Activated CD4-positive, alpha-beta T cell treated with anti-CD3 and anti-CD28 coated beads, Interleukin-2, amount 50 U/mL, for 24 hours (primary cell): ENCODE results near the gene SNCA.

Source experiments
- DNase-seq, 2 donors: peaks; one replicate each; pipeline ENCODE4 v3.0.0-alpha.2; 2020; ENCODE audit warnings: low read depth in 1 of 2, low spot score in 1 of 2

SNCA gene

GRCh38 chr4:89836897-89837384 is at the start of gene SNCA:
TSS of gene SNCA (minus strand) at chr4:89837161. CDS start at chr4:89835667, 1,494 bp downstream.
- DNase-seq = no peak

DNA sequence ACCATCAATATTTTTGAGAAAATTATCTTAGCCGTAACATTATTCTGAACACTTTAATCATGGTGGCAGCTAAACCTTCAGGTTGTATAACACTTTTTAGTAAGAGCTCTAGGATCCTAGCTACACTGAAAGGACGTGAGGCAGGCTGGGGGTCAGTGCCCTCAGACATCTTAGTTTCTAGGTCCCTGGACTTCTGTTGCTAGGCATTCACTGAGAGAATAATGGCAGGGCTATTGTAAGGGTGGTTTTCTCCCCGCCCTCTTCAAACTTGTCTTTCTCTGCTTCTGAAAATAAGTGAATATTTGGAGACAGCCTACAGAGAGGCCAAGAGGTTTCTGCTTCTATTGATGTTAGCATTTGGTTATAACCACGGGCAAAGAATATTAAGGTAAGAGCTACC is 42.3 kb upstream of the SNCA start:
- no peak for DNase-seq

- DNase-seq = no peak
Measured at GRCh38 chr4:89878611-89879010, 41.6 kb upstream of the SNCA start.

DNA sequence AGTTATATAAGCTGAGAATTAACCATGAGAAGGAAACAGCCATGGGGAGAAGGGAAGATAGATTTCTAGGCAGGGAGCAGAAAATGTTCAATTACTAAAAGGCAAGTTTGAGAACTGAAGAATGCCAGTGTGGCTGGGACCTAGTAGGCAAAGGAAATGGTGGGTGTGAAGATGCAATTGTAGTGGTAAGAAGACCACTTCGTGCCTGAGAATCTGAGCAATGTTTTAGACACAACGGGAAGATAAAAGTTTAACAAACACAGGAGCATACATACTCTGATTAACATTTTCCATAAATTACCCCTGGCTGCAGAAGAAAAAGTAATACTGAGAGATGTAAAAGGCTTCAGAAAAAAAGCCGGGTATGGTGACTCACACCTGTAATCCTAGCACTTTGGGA is 39.6 kb upstream of the SNCA start:
- no peak for DNase-seq

DNA sequence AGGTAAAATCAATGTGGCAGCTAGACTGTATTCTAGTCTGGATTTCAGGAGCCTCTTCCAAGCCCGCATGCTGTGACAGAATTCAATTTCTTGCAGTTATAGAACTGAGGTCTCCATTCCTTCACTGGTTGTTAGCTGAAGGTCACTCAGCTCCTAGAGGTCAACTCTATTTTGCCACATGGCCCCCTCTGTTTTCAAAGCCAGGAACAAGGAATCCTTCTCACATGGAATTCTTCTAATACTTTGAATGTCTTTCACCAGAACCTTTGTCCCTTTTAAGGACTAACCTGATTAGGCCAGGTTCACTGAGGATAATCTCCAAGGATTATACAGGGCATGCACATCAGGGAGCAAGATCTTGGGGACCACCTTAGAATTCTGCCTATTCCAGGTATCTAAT is 34.2 kb upstream of the SNCA start:
- no peak for DNase-seq

DNA sequence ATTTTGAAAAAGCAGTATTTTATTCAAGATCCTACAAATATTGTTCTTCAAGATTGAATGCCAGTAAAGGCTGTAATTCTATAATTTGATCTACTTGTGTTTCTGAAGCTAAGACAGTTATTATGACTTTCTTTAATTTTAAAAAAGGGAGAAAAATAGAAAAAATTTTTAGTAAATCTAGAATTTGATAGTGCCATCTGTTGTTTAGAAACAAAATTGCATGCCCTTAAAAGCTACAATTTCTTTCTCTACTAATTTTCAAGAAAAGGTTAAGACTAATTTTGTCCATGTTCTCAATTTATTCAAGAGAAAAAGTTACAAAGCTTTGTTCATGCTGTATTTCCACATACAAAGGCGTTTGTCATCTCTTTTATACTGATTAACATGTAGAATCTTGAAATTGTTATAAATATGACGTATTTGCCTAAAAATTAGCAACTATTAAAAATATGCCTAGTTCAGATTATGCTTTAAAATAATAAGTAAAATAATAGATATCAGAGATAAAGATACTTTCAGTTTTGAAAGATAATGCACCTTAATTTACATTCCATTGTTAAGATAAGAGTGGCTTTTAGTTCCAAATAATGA is 32.1 kb upstream of the SNCA start:
- DNase-seq = no peak

GRCh38 chr4:89868276-89868675 is 31.3 kb upstream of the SNCA start:
- DNase-seq = no peak

DNA sequence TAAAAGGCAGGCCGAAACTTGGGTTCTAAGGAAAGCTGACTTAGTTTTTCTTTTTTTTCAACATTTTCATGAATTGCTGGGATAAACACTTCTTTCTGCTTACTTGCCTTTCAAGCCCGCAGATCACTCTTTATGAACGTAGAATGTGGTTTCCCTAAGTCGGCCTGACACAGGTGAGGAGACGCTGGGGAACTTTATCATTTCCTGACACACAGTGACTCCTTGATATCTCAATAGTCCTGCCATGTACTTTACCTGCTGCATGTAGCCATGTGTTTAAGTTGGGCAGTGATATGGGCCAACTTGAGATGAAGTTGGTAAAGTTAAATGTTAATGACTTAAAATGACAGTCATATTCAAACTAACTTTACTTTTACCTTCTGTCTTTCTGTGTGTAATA is 26.6 kb upstream of the SNCA start:
- no peak for DNase-seq

DNA sequence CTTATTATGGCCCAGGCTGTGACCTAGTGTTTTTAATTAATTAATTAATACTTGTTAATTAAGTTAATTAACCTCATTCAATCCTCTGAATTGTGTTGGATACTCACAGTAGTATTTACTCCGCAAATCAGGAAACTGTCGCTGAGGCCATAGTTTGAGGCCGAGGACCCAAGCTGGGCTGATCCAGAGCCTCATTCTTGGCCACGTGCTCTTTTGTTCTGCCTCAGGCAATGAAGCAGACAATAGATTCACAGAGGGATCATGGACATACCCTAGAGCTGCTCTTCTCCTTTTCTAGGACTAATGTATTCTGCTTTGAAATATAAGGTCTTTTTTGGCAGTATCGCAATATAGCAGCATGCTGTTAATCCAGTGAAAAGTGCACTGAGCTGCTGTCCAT is 24.0 kb upstream of the SNCA start:
- no peak for DNase-seq

DNA sequence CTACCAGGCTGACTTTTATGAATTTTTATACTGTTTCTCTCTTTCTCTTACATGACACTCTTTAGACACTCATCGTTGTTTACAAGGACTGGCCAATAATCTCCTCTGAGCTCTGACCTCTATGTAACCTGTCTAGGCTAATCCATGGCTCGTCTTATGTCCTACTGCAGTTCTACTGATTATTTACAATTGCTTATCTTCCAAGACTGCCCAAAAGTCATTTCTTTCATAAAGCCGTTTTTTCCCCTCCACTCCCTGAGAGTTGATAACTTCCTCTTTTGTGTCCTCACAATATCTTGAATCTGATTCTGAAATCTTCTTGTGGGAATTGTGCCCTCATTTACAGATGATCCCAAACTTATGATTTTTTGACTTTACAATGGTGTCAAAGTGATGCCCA is 18.3 kb upstream of the SNCA start:
- no peak for DNase-seq

DNA sequence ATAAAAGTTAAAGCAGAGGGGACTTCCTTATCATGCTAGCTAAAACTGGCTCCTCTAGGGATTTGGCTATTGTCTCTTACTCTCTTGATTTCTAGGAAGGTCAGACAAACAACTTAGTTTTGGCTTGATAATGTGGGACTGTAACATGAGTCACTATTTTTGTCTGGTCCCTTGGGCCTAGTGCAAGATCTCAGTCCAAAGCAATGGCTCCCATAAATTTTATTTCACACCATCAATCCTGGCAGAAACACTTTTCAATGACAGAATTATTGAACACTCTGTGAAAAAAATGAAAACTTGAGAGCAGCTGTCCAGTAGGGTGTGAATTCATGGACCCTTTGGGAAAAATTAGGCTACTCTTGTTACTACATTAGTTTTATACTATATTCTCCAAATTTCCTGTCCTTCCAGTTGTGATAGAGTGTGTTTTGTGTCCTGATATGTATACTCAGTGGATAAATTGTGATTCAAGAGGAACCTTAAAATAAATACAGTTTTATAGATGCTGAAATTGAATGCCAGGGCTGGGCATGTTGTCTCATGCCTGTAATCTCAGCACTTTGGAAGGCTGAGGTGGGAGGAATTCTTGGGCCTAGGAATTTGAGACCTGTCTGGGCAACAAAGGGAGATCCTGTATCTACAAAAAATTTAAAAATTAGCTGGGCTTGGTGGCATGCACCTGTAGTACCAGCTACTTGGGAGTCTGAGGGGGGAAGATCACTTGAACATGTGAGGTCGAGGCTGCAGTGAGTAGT is 10.8 kb upstream of the SNCA start:
- no peak for DNase-seq

- no peak for DNase-seq
Measured at GRCh38 chr4:89839558-89839957, 2.6 kb upstream of the SNCA start.

GRCh38 chr4:89837993-89838390 is 1.0 kb upstream of the SNCA start:
- no peak for DNase-seq

GRCh38 chr4:89837385-89837992 is 528 bp upstream of the SNCA start:
- DNase-seq = no peak

DNA sequence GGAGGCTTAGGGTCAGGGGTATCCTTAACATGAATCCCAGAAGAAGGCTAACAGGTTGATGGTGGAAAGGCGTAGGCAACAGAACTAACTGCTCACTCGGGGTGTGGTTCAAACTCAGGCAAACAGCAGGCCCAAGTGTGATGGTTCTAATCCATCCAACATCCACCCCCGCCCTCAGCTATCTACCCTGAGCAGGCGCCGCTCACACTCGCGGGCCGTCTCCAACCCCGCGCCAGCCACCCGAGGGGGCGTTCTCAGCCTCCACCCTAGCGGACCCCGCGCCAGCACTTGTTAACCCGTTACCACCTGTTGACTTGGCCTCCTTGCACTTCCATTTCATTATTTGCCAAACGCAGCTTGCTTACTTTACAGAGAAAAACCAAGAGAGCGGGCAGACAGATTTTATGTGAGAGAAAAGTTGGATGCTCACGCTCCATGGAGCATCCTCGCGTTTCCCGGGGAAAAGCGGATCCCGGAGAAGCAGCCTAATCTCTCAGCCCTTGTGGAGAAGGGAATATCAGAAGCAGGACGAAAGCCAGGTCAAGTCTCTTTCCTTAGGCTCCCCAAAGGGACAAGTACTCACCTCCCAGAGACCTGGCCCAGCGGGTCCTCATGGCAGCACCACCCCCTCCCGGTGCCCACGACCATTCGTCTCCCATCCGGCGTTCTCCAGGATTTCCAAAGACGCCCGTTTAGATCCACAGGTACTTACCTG is 773 bp downstream of the SNCA start:
- DNase-seq = no peak

- no peak for DNase-seq
Measured at GRCh38 chr4:89835413-89835812, 1.5 kb downstream of the SNCA start.

- DNase-seq = no peak
Measured at GRCh38 chr4:89834486-89835209, 2.3 kb downstream of the SNCA start.

DNA sequence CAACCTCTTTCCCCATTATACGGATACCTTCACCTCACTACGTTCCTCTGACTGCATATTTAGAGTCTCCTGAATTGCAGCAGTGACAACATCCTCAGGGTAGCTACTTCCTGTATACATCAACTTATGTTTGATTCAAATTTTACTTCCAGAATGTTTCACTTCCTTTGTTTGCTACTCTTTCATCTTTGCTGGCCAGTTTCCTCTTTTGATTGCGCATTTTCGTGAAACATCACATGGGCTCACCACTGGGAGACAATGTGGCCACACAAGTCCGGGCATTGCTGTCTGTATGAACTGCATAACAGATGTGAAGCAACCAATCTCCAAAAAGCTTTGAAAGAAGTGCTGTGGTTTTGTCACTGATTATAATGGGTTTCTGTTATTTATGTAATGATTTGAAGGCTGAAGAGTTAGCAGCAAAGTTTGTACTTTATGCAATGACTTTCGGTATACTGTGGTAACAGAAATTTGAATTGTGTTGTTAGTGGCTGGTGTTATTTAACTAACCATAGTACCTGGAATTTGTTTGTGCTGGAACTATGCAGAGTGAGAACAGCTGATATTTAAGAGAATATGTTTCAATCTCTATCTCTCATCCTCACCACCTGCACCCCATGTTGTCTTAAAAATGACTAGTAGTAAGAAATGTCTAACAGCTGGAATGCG is 7.4 kb downstream of the SNCA start:
- no peak for DNase-seq

DNA sequence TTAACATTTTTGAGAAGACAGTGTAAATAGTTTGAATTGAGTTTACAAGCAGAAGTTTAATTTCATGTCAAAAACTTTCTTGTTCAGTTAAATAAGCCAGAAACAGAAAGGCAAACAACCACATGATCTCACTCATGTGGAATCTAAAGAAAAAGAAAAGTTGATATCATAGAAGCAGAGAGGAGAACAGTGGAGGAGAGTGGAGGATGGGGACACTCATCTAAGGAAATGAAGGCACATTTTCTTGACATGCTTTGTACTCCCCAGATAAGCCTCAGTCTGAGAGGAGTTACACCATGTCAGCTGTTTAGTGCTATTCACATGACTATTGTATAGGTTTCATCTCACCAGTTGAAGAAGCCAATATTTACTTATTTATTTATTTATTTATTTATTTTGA is 13.5 kb downstream of the SNCA start:
- no peak for DNase-seq

DNA sequence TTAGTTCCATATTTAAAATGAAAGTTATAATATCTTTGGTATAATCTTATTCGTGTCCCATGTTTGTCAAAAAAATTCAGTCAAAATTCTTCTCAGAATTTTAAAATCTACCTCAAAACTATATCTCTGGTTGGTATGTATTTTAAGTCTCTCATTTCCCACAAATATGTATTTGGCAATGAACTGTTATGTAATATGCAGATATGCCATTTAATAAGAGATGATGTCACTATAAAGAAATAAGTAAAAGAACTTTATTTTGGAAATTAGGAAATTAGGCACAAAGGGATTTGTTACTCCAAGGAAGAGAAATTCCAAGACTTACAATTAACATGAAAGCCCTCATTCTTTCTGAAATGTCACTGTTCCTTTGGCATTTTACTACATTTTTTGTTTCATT is 15.3 kb downstream of the SNCA start:
- DNase-seq = no peak

GRCh38 chr4:89820010-89820409 is 17.0 kb downstream of the SNCA start:
- no peak for DNase-seq
